Lung (tissue), 12 donors: Measurements from ENCODE around the gene HHLA2. TPM values are rescaled to one million over a fixed set of nuclear protein-coding genes. Genes with fewer than 3 reads are reported as not detected.

Experiments used
- ATAC-seq: fragments of 200-7000 bp; cut with Tn5 transposase; one replicate; pipeline ENCODE4 v1.9.1; 2020; ENCODE audit warnings: moderate number of reproducible peaks; ENCODE audit not compliant: insufficient read depth, low FRiP score
- DNase-seq, 3 donors: peaks; one replicate each; pipeline ENCODE4 v3.0.0-alpha.2; 2013 to 2017
- H3K27ac ChIP-seq, 2 donors: one replicate each; pipeline ENCODE4 v1.5.1; 2013; ENCODE audit warnings: mild to moderate bottlenecking in 2 of 2, moderate library complexity in 2 of 2, control low read depth in 1 of 2, inconsistent platforms in 1 of 2, low read depth in 1 of 2, low read length in 1 of 2
- H3K27me3 ChIP-seq, 3 donors: one replicate each; pipeline ENCODE4 v1.5.1; 2013; ENCODE audit warnings: low read length in 2 of 3; ENCODE audit not compliant: control insufficient read depth in 3 of 3, insufficient read depth in 3 of 3
- H3K36me3 ChIP-seq, 4 donors: one replicate each; pipeline ENCODE4 v1.5.1; 2013; ENCODE audit warnings: low read length in 4 of 4, mild to moderate bottlenecking in 1 of 4, moderate library complexity in 1 of 4; ENCODE audit not compliant: control insufficient read depth in 4 of 4, insufficient read depth in 4 of 4
- H3K4me1 ChIP-seq, 5 donors: one replicate each; pipeline ENCODE4 v1.5.1; 2013; ENCODE audit warnings: low read length in 5 of 5, mild to moderate bottlenecking in 2 of 5, moderate library complexity in 1 of 5; ENCODE audit not compliant: control insufficient read depth in 5 of 5, insufficient read depth in 5 of 5
- H3K4me3 ChIP-seq: one replicate; pipeline ENCODE4 v1.5.1; 2013; ENCODE audit warnings: mild to moderate bottlenecking, control low read depth, moderate library complexity
- H3K9ac ChIP-seq, 2 donors: one replicate each; pipeline ENCODE4 v1.5.1; 2013; ENCODE audit warnings: low read length in 2 of 2, control low read depth in 1 of 2; ENCODE audit not compliant: insufficient read depth in 1 of 2
- H3K9me3 ChIP-seq, 4 donors: one replicate each; pipeline ENCODE4 v1.5.1; 2013; ENCODE audit warnings: low read length in 3 of 4, mild to moderate bottlenecking in 1 of 4, moderate library complexity in 1 of 4; ENCODE audit not compliant: control insufficient read depth in 4 of 4, insufficient read depth in 3 of 4
- CTCF ChIP-seq: IDR thresholded peaks from 2 replicates; pipeline ENCODE4 v1.5.1; 2012; ENCODE audit warnings: mild to moderate bottlenecking; ENCODE audit errors: control extremely low read depth, extremely low read depth
- WGBS, 2 donors: extraction: QIAGEN DNeasy Blood & Tissue Kit; methylation state at CpG; one replicate each; pipeline ENCODE4 v1.1.7; 2013; 5-methylcytosine and 5-hydroxymethylcytosine counted together
- polyA plus RNA-seq, 2 donors: library from polyadenylated mRNA; stranded (reverse); fragments of 200-250 nt; gene quantifications; one replicate each; pipeline ENCODE4 v1.2.1, GENCODE V29; 2013
- total RNA-seq, 2 donors: library from RNA; depleted of rRNA in 1 of 2; stranded (reverse); fragments of >200 nt in 1 of 2; gene quantifications; one replicate each; pipeline ENCODE4 v1.2.1, GENCODE V29; 2014 to 2021
- donor health status: control.
- donor health status: control.
- donor health status: Bipolar disorder and iron deficiency.
- donor health status: healthy.
- donor health status: DM: yes; HTN: yes; CAD: no.

The HHLA2 gene
- total and polyA plus RNA-seq, 4 donors = 1.8 to 20.2 (median 3.5) TPM

GRCh38 chr3:108343491-108343890 is 47.1 kb downstream of the HHLA2 start:
- Histone ChIP-seq H3K27me3 (no peaks in the 10 kb centered on the region), H3K4me1 (no peaks in the 10 kb centered on the region), H3K36me3 (no peaks in the 10 kb centered on the region), H3K4me3 (no peak overlapping the region), H3K27ac (no peak overlapping the region), H3K9ac (no peak overlapping the region), H3K9me3 (no peaks in the 10 kb centered on the region)
- 93 to 95% methylated on average over 4 of the region's 4 CpGs for WGBS, 2 donors
- DNase-seq (no peak), ATAC-seq (no peak)
- no peak for TF ChIP-seq CTCF

GRCh38 chr3:108345492-108346205 is 49.3 kb downstream of the HHLA2 start:
- Histone ChIP-seq H3K9me3 (no peaks in the 10 kb centered on the region), H3K36me3 (no peaks in the 10 kb centered on the region), H3K9ac (no peak overlapping the region), H3K27me3 (no peaks in the 10 kb centered on the region), H3K4me1 (no peaks in the 10 kb centered on the region), H3K27ac (no peak overlapping the region), H3K4me3 (no peak overlapping the region)
- DNase-seq (no peak), ATAC-seq (no peak)
- TF ChIP-seq CTCF = no peak
- WGBS, 2 donors = 39 to 43% methylated on average over 6 of the region's 6 CpGs

GRCh38 chr3:108346301-108347227 is 50.2 kb downstream of the HHLA2 start:
- TF ChIP-seq CTCF = no peak

More at GRCh38 chr3:108346301-108347227, 50.2 kb downstream of the HHLA2 start:
- no peaks in the 10 kb centered on the region for H3K27me3 ChIP-seq
- no peak overlapping the region for H3K27ac ChIP-seq
- H3K9ac ChIP-seq = no peak overlapping the region
- no peak overlapping the region for H3K4me3 ChIP-seq
- H3K4me1 ChIP-seq = no peaks in the 10 kb centered on the region
- H3K36me3 ChIP-seq = no peaks in the 10 kb centered on the region
- H3K9me3 ChIP-seq = no peaks in the 10 kb centered on the region
- DNase-seq (no peak), ATAC-seq (no peak)
- 34 to 69% methylated on average over 5 of the region's 5 CpGs for WGBS, 2 donors
